SU-DHL-6 (cell line): ENCODE measurements around the gene INPP5A.

Experiments used
- H2AFZ ChIP-seq: fragments of 200-600 bp; sonication (generic); 2 replicates; pipeline ENCODE4 v1.6.1; 2014; ENCODE audit warnings: low read depth, mild to moderate bottlenecking, moderate library complexity, mixed read lengths, antibody characterized with exemption, low read length; ENCODE audit not compliant: severe bottlenecking
- H3F3A ChIP-seq: fragments of 200-600 bp; shearing (Covaris generic); 2 replicates; pipeline ENCODE4 v1.6.0; 2016; ENCODE audit warnings: antibody characterized with exemption, mild to moderate bottlenecking; ENCODE audit not compliant: insufficient read depth
- H3K27ac ChIP-seq: fragments of 200-600 bp; sonication (generic); 2 replicates; pipeline ENCODE4 v1.5.1; 2016; ENCODE audit warnings: low read depth, mild to moderate bottlenecking, low read length, moderate library complexity, mixed read lengths
- H3K27me3 ChIP-seq: fragments of 200-600 bp; sonication (generic), shearing (Covaris generic); 2 replicates; pipeline ENCODE4 v1.6.0; 2014; ENCODE audit warnings: mild to moderate bottlenecking, low read length
- H3K36me3 ChIP-seq: fragments of 200-600 bp; sonication (generic); 2 replicates; pipeline ENCODE4 v1.6.1; 2014; ENCODE audit warnings: mild to moderate bottlenecking, low read length, mixed read lengths
- H3K4me2 ChIP-seq: fragments of 300-600, 200-600 bp; shearing (Covaris generic), sonication (generic); 2 replicates; pipeline ENCODE4 v1.6.0; 2014; ENCODE audit warnings: low read length, low read depth, mild to moderate bottlenecking; ENCODE audit not compliant: poor library complexity, severe bottlenecking
- H3K4me3 ChIP-seq: fragments of 200-600 bp; sonication (generic); 2 replicates; pipeline ENCODE4 v1.5.1; 2014; ENCODE audit warnings: antibody characterized with exemption, low read length, mild to moderate bottlenecking, mixed read lengths; ENCODE audit not compliant: insufficient read depth, poor library complexity, severe bottlenecking
- H3K79me2 ChIP-seq: fragments of 200-600 bp; sonication (generic); 2 replicates; pipeline ENCODE4 v1.6.1; 2014; ENCODE audit warnings: mild to moderate bottlenecking, low read length, moderate library complexity; ENCODE audit not compliant: insufficient read depth
- H3K9ac ChIP-seq: fragments of 200-600 bp; sonication (generic); 2 replicates; pipeline ENCODE4 v1.7.0; 2014; ENCODE audit warnings: mild to moderate bottlenecking, low read length
- H3K9me2 ChIP-seq: fragments of 200-600 bp; sonication (generic); replicated peaks from 2 replicates; pipeline ENCODE4 v1.6.1; 2014; ENCODE audit warnings: low read length; ENCODE audit not compliant: insufficient read depth
- H3K9me3 ChIP-seq: fragments of 200-600 bp; sonication (generic); 2 replicates; pipeline ENCODE4 v1.6.1; 2014; ENCODE audit warnings: low read length, mixed read lengths; ENCODE audit not compliant: insufficient read depth
- H4K20me1 ChIP-seq: fragments of 200-600 bp; sonication (generic); 2 replicates; pipeline ENCODE4 v1.6.1; 2014; ENCODE audit warnings: low read depth, mild to moderate bottlenecking, antibody characterized with exemption, low read length, moderate library complexity, mixed read lengths
- CTCF ChIP-seq: fragments of 200-600 bp; sonication (generic); IDR thresholded peaks from one replicate; pipeline ENCODE4 v1.5.1; 2017; ENCODE audit warnings: antibody characterized with exemption, mild to moderate bottlenecking, low read length, moderate library complexity; ENCODE audit not compliant: insufficient read depth, poor library complexity, severe bottlenecking
- EZH2phosphoT487 ChIP-seq: fragments of 200-600 bp; sonication (generic), shearing (Covaris generic); conservative IDR thresholded peaks from 2 replicates; pipeline ENCODE4 v1.6.1; 2018; ENCODE audit warnings: mild to moderate bottlenecking, antibody characterized with exemption, low read length, moderate library complexity, mixed read lengths

Gene INPP5A

DNA sequence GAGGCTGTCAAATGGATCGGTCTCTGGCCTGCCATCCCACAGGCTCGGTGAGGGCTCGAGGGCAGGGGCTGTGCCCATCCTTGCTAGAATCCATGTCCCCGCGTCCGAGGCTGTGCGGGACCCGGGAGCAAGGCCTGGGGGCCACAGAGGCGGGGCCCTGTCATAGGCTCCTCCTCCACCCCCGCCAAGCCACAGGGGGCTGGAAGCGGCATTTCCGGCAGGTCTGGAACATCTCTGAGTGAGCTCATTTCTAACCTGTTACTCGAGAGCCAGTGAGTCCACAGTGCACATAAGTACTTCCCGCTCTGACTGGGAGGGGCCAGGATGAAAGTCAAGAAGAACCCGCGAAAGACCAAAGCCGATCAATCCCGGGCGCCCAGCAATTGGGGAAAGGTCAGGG, 190.7 kb downstream of the INPP5A start:
- Histone ChIP-seq H3F3A (no peaks in the 10 kb centered on the region), H3K9ac (no peak overlapping the region), H3K36me3 (no peaks in the 10 kb centered on the region), H3K9me3 (no peaks in the 10 kb centered on the region), H3K4me3 (no peak overlapping the region), H3K9me2 (no peaks in the 10 kb centered on the region), H4K20me1 (no peaks in the 10 kb centered on the region), H3K79me2 (no peaks in the 10 kb centered on the region), H2AFZ (no peak overlapping the region), H3K27me3 (no peaks in the 10 kb centered on the region), H3K4me2 (no peak overlapping the region), H3K27ac (no peak overlapping the region)
- TF ChIP-seq CTCF = no peak
- no peak for TF ChIP-seq EZH2phosphoT487

DNA sequence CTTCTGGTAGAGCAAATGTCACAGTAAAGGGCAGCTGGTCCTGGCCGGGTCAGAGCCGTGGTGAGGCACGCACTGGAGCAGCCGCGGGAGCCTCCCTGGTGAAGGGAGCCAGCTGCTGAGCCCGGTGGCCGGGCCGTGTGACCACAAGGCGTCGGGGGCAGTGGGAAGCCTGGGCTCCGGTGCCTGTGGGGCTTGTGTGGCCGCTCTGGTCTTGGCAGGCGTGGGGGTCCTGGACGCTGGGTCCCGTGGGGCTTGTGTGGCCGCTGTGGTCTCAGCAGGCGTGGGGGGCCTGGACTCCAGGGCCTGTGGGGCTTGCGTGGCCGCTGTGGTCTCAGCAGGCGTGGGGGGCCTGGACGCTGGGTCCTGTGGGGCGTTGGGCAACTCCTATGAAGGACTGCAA, 191.2 kb downstream of the INPP5A start:
- H3K9me2 ChIP-seq = no peaks in the 10 kb centered on the region
- H3K79me2 ChIP-seq = no peaks in the 10 kb centered on the region
- no peak overlapping the region for H3K27ac ChIP-seq
- H4K20me1 ChIP-seq = no peaks in the 10 kb centered on the region
- TF ChIP-seq EZH2phosphoT487 = no peak
- TF ChIP-seq CTCF = no peak
- H3K4me3 ChIP-seq = no peak overlapping the region
- no peak overlapping the region for H3K9ac ChIP-seq
- no peaks in the 10 kb centered on the region for H3K27me3 ChIP-seq
- H3K36me3 ChIP-seq = no peaks in the 10 kb centered on the region
- no peak overlapping the region for H3K4me2 ChIP-seq
- no peaks in the 10 kb centered on the region for H3K9me3 ChIP-seq
- H2AFZ ChIP-seq = no peak overlapping the region
- no peaks in the 10 kb centered on the region for H3F3A ChIP-seq

DNA sequence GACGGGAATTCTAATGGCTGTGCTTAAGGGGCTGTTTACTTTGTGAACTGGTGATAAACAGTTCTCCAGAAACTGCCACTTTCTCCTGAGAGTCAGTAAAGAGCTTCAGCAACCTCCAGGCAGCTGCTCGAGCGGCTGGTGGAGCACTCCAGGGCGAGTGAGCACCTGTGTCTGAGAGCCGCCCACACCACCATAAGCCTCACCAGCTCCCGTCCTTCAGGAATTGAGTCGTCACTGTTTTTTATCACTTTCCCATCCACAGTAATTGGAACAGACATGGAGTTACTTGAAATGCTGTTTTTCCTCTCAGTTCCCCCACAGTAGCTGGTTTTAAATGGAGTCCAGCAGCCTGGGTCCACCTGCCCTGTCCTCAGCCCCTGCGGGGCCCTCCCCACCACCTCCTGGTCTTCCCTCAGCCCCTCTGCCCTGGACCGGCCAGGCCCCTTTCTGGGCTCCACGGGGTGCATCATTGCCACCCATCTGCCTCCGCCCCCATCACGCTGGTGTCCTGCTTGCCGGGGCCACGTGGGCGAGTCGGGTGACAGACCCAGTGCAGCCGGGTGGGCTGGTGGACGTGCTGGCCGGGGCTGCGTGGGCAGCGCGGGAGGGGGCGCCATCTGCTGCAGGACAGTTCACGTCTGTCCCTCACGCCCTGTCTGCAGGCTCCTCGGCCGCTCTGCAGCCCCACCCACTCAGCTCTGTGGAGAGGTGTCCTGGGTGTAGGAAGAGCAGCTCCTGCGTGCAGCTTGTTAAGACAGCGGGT, 192.4 kb downstream of the INPP5A start:
- TF ChIP-seq EZH2phosphoT487 (no peak), CTCF (no peak)
- Histone ChIP-seq H3K4me2 (no peak overlapping the region), H3K9ac (no peak overlapping the region), H3F3A (no peaks in the 10 kb centered on the region), H3K27me3 (no peaks in the 10 kb centered on the region), H3K9me3 (no peaks in the 10 kb centered on the region), H3K9me2 (no peaks in the 10 kb centered on the region), H3K27ac (no peak overlapping the region), H2AFZ (no peak overlapping the region), H3K79me2 (no peaks in the 10 kb centered on the region), H3K4me3 (no peak overlapping the region), H3K36me3 (no peaks in the 10 kb centered on the region), H4K20me1 (no peaks in the 10 kb centered on the region)
